OCI-LY7 (cell line): Measurements from ENCODE around the gene CFAP206. TPM values are rescaled to one million over a fixed set of nuclear protein-coding genes. Genes with fewer than 3 reads are reported as not detected.
A peak's percentile ranks its signal among the peaks of the same experiment; 100 is the strongest.

ENCODE experiments used
- BruUV-seq: library from RNA; stranded (reverse); fragments of 400-500 nt; replicated peaks from 2 replicates; lab custom pipeline; 2021; lab: Mats Ljungman, UMichigan
- CTCF ChIA-PET: fragments of 300-600 bp; sonication (Branson Sonifier 250); formaldehyde crosslinking; loops from one replicate; lab custom pipeline; 2022; ENCODE audit warnings: antibody characterized with exemption; ENCODE audit not compliant: unreplicated experiment; lab: Charles Lee
- POLR2A ChIA-PET: fragments of 300-600 bp; sonication (Branson Sonifier 250); formaldehyde crosslinking; loops from one replicate; lab custom pipeline; 2022; ENCODE audit warnings: antibody characterized with exemption; lab: Charles Lee
- DNase-seq: peaks from one replicate; pipeline ENCODE4 v3.0.0-alpha.2; 2015; ENCODE audit warnings: low spot score
- H2AFZ ChIP-seq: fragments of 200-600 bp; sonication (generic), shearing (Covaris generic); 2 replicates; pipeline ENCODE4 v1.6.1; 2014; ENCODE audit warnings: mild to moderate bottlenecking, antibody characterized with exemption, low read length, moderate library complexity
- H3K27ac ChIP-seq: fragments of 200-600 bp; sonication (generic); 2 replicates; pipeline ENCODE4 v1.5.1; 2014; ENCODE audit warnings: mixed run types, low read depth, mild to moderate bottlenecking, moderate library complexity, low read length, inconsistent platforms; ENCODE audit not compliant: poor library complexity, severe bottlenecking
- H3K36me3 ChIP-seq: fragments of 200-600 bp; sonication (generic); 2 replicates; pipeline ENCODE4 v1.6.1; 2014; ENCODE audit warnings: mild to moderate bottlenecking, antibody characterized with exemption, low read length, moderate library complexity, mixed read lengths; ENCODE audit not compliant: insufficient read depth
- H3K4me1 ChIP-seq: fragments of 200-600 bp; sonication (generic); 2 replicates; pipeline ENCODE4 v1.5.1; 2014; ENCODE audit warnings: mild to moderate bottlenecking, low read length; ENCODE audit not compliant: insufficient read depth, poor library complexity, severe bottlenecking
- H3K4me2 ChIP-seq: fragments of 200-600 bp; sonication (generic); 2 replicates; pipeline ENCODE4 v1.6.1; 2014; ENCODE audit warnings: mild to moderate bottlenecking, low read length
- H3K4me3 ChIP-seq: fragments of 200-600 bp; sonication (generic); 2 replicates; pipeline ENCODE4 v1.5.1; 2014; ENCODE audit warnings: mild to moderate bottlenecking, low read depth, low read length; ENCODE audit not compliant: poor library complexity, severe bottlenecking
- H3K79me2 ChIP-seq: fragments of 200-600 bp; sonication (generic); 2 replicates; pipeline ENCODE4 v1.6.1; 2016; ENCODE audit warnings: low read depth, mild to moderate bottlenecking, low read length, moderate library complexity, mixed read lengths; ENCODE audit not compliant: insufficient read depth
- H3K9me2 ChIP-seq: fragments of 200-600 bp; sonication (generic); 2 replicates; pipeline ENCODE4 v1.6.1; 2016; ENCODE audit warnings: mild to moderate bottlenecking, low read length, mixed read lengths; ENCODE audit not compliant: insufficient read depth
- H3K9me3 ChIP-seq: fragments of 200-600 bp; sonication (generic); 2 replicates; pipeline ENCODE4 v1.6.1; 2014; ENCODE audit warnings: mild to moderate bottlenecking, mixed run types, low read length, mixed read lengths
- H4K20me1 ChIP-seq: fragments of 200-600 bp; sonication (generic); 2 replicates; pipeline ENCODE4 v1.6.1; 2014; ENCODE audit warnings: mild to moderate bottlenecking, antibody characterized with exemption, low read length, moderate library complexity, mixed read lengths; ENCODE audit not compliant: insufficient read depth
- CTCF ChIP-seq: fragments of 200-600 bp; sonication (generic); conservative IDR thresholded peaks from 2 replicates; pipeline ENCODE4 v1.5.1; 2014; ENCODE audit warnings: mild to moderate bottlenecking, antibody characterized with exemption, low read length, moderate library complexity, mixed read lengths
- EZH2phosphoT487 ChIP-seq: fragments of 200-600 bp; sonication (generic); IDR thresholded peaks from 2 replicates; pipeline ENCODE4 v1.6.1; 2018; ENCODE audit warnings: low read depth, borderline replicate concordance, mild to moderate bottlenecking, mixed run types, antibody characterized with exemption, low read length, moderate library complexity, mixed read lengths
- intact Hi-C: fragments of 100-400 bp; cut with micrococcal nuclease; formaldehyde crosslinking; loops from one replicate; pipeline ENCODE4 v1.10.0; 2022; ENCODE audit not compliant: unreplicated experiment
- total RNA-seq, 2 experiments: library from RNA; depleted of rRNA in 1 of 2; stranded (reverse); fragments of >200 nt in 1 of 2; shearing (Covaris generic) in 1 of 2; gene quantifications; 2 replicates each; pipeline ENCODE4 v1.2.3, GENCODE V29; 2014 to 2022

The CFAP206 gene
- total RNA-seq, 2 experiments from 2014 or later = 0.19 to 0.32 TPM

- Histone ChIP-seq H3K4me3 (no peak overlapping the region), H4K20me1 (no peaks in the 10 kb centered on the region), H2AFZ (no peak overlapping the region), H3K9me2 (no peaks in the 10 kb centered on the region), H3K4me2 (no peak overlapping the region), H3K4me1 (peaks cover 11% of the 10 kb centered on the region), H3K27ac (no peak overlapping the region), H3K36me3 (no peaks in the 10 kb centered on the region), H3K9me3 (no peaks in the 10 kb centered on the region), H3K79me2 (no peaks in the 10 kb centered on the region)
- ChIA-PET POLR2A (interaction anchor here (0.6 kb wide), 1 partner anchor 325 kb away, joined by 3 read pairs; no protein-coding TSS in a partner anchor), CTCF (no interaction called here)
- intact Hi-C loops = loop anchor here (1.0 to 10.0 kb wide), 5 partner anchors 252 to 1481 kb away; no protein-coding TSS in a partner anchor
- no TSS peak for BruUV-seq
- peak; percentile 66 for DNase-seq
- TF ChIP-seq CTCF (peak; percentile 81), EZH2phosphoT487 (no peak)
Measured at GRCh38 chr6:87391334-87391733, 16.4 kb upstream of the CFAP206 start.

GRCh38 chr6:87393026-87393622 lies 14.6 kb upstream of the CFAP206 start:
- ChIA-PET POLR2A (interaction anchor here (0.6 to 1.3 kb wide), 8 partner anchors 10 to 772 kb away, joined by 3 to 4 read pairs (median 3); no protein-coding TSS in a partner anchor), CTCF (interaction anchor here (0.5 to 1.6 kb wide), 3 partner anchors 9 to 1507 kb away, joined by 3 to 5 read pairs (median 3); partner anchors contain the start of gene CFAP206)
- DNase-seq = peak; percentile 88
- H3K4me2 ChIP-seq = peak overlapping the region; percentile 3; the same call in 1 of the 2 replicates
- H3K4me1 ChIP-seq = peaks cover 19% of the 10 kb centered on the region
- no peaks in the 10 kb centered on the region for H3K9me3 ChIP-seq
- no peak overlapping the region for H3K4me3 ChIP-seq
- BruUV-seq = no TSS peak
- no peaks in the 10 kb centered on the region for H3K36me3 ChIP-seq
- no peak overlapping the region for H3K27ac ChIP-seq
- H3K9me2 ChIP-seq = no peaks in the 10 kb centered on the region
- peak overlapping the region; percentile 55; the same call in 1 of the 2 replicates for H2AFZ ChIP-seq
- no peaks in the 10 kb centered on the region for H4K20me1 ChIP-seq
- H3K79me2 ChIP-seq = no peaks in the 10 kb centered on the region
- intact Hi-C loops = loop anchor here (1.0 to 10.0 kb wide), 4 partner anchors 437 to 1479 kb away; no protein-coding TSS in a partner anchor
- TF ChIP-seq CTCF (peak; percentile 94), EZH2phosphoT487 (no peak)

GRCh38 chr6:87395431-87395830 lies 12.3 kb upstream of the CFAP206 start:
- Histone ChIP-seq H3K79me2 (no peaks in the 10 kb centered on the region), H3K4me3 (no peak overlapping the region), H3K27ac (no peak overlapping the region), H4K20me1 (no peaks in the 10 kb centered on the region), H3K9me3 (no peaks in the 10 kb centered on the region), H3K4me1 (peaks cover 19% of the 10 kb centered on the region), H2AFZ (no peak overlapping the region), H3K4me2 (no peak overlapping the region), H3K9me2 (no peaks in the 10 kb centered on the region), H3K36me3 (no peaks in the 10 kb centered on the region)
- intact Hi-C loops = loop anchor here (10.0 kb wide), 2 partner anchors 539 to 839 kb away; no protein-coding TSS in a partner anchor
- CTCF ChIA-PET = no interaction called here
- no TSS peak for BruUV-seq
- POLR2A ChIA-PET = no interaction called here
- no peak for DNase-seq
- TF ChIP-seq EZH2phosphoT487 (no peak), CTCF (no peak)
